HUDEP-2 (cell line): Measurements from ENCODE around the gene KCTD3.

Experiments
- DNase-seq, 76 experiments: peaks; one replicate each; lab custom pipeline; 2025; ENCODE audit not compliant: unreplicated experiment in 76 of 76; lab: John Stamatoyannopoulos, UW

Gene KCTD3

GRCh38 chr1:215555531-215555930, 11.6 kb upstream of the KCTD3 start:
- no peak for DNase-seq

DNA sequence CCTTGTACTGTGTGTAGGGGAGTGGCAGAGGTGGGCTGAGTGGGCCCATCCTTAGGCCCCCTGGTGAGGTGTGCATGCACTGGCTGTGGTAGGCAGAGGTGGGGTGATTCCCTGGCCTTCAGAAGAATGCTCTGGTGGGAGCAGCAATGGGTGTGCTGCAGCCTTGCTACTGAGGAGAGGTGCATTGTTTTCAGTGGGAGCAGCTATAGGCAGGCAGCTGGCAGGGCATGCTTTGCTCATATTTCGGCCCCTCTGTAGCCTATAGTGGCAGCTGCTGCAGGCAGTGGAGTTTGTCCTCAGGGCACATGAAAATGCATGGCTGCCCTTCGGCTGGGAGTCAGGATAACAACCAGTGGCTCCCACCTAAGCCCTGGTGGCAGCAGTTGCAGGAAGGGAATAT, 10.1 kb upstream of the KCTD3 start:
- DNase-seq: no peak

GRCh38 chr1:215557504-215557903, 9.6 kb upstream of the KCTD3 start:
- DNase-seq: no peak

DNA sequence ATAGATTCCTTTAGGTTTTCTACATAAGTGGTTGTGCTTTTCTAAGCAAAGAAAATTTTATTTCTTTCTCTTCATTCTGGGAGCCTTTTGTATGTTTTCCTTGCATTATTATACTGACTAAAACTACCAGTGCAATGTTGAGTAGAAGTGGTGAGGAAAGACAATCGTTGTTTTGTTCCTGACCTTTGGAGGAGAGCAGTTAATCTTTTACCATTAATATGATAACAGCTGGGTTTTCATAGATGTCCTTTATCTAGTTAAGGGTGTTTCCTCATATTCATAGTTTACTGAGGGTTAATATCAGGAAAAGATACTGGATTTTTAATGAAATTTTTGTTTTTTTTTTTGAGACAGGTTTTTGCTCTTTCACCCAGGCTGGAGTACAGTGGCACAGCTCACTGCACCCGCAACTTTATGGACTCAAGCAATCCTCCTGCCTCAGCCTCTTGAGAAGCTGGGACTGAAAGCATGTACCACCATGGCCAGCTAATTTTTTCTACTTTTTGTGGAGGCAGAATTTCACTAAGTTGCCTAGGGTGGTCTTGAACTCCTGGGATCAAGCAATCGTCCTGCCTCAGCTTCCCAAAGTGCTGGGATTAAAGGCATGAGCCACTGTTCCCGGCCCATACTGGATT, 9.0 kb upstream of the KCTD3 start:
- no peak for DNase-seq

GRCh38 chr1:215567491-215568298, 591 bp downstream of the KCTD3 start:
- peak in 42 of 76 experiments; percentile 2 to 66 (median 25) for DNase-seq

DNA sequence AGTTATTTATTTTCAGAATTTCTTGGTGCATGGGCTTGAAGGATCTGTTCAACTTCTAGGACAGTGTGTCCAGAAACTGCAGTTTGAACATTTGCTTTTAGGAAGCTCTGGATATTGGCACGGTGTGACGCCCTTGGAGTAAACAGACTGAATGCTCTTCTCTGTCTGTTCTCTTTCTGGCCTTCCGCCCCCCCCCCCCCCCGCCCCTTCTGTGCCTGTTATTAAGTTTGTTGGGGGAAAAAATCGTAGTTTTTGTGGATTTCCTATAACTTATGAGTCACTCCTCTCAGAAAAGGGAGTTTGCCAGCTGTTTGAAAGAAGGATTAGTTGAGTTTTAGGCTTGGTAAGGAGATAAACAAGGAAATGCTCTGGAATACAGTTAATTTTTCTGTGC, 1.2 kb downstream of the KCTD3 start:
- peak in 4 of 76 experiments; percentile 5 to 29 (median 7) for DNase-seq

- no peak for DNase-seq
Measured at GRCh38 chr1:215569986-215570824, 3.1 kb downstream of the KCTD3 start.

DNA sequence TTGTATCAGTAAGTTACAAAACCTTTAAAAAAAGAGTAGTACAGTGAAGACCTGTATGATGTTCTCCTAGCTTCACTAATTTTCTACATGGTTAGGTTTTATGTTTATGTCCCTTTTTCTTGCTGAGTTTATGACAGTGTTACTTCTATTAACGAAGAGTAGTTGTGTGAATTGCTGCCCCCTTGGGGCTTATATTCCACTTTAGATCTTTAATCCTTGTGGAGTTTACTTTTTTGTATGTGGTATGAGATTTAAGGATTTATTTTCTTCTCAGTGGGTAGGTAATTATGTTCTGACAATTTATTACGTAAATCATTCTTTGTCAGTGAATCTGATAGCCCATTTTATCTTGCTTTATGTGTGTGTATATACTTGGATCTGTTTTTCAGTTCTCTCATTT, 14.8 kb downstream of the KCTD3 start:
- no peak for DNase-seq

DNA sequence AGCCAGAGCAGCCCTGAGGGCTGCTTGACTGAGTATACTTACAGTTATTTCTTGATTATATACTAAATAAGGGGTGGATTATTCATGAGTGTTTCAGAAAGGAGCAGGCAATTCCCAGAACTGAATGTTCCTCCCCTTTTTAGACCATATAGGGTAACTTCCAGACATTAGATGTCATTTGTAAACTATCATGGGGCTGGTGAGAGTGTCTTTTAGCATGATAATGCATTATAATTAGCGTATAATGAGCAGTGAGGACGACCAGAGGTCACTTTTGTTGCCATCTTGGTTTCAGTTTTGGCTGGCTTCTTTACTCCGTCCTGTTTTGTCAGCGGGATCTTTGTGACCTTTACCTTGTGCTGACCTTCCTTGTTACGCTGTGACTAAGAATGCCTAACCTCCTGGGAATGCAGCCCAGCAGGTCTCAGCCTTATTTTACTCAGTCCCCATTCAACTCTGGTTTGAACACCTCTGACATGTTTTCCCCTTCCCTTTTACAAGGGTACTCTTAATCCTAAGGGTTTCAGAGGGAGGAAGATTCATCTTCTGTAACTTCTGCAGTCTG, 16.2 kb downstream of the KCTD3 start:
- no peak for DNase-seq

DNA sequence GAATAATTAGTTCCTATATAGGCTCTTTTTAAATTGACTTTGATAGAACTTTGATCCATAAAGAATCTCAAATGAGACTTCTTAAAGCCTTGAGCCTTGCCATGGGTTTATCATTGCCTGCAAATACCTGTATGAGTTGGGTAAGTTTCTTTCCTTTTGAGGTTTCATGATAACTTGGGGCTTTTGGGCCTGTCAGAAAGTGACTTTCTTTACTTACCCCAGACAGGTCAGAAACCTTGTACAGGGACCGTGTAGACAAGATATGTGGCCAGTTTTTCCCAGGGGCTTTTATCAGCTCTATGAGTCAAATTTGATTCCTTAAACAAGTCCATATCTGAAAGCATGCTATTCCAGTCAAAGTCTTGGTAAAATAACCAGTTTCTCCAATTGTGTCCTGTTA, 17.3 kb downstream of the KCTD3 start:
- no peak for DNase-seq

GRCh38 chr1:215589650-215590435, 22.7 kb downstream of the KCTD3 start:
- no peak for DNase-seq

DNA sequence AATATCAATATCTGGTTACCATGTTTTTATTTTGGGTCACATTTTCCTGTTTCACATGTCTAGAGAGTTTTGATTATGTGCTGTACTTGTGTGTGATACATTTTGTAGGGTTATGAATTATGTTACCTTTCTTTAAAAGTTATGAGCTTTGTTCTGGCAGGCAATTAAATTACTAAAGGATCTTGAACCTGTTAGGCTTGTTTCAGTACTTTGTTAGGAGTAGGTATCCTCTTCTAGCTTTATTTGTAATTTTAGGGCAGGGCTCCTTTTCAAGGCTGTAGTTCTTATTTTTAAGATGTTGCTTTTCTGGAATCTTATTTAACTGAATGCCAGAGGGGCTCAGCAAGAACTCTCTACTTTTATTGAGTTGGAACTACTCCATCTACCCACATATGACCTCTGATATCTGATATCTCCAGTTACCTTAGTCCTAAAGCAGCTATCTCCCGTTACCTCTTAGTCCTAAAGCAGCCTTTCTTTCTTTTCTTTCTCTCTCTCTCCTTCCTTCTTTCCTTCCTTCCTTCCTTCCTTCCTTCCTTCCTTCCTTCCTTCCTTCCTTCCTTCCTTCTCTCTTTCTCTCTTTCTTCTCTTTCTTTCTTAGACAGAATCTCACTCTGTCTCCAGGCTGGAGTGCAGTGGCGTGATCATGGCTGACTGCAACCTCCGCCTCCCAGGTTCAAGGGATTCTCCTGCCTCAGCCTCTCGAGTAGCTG, 23.8 kb downstream of the KCTD3 start:
- DNase-seq: no peak

- no peak for DNase-seq
Measured at GRCh38 chr1:215594640-215595039, 27.5 kb downstream of the KCTD3 start.

DNA sequence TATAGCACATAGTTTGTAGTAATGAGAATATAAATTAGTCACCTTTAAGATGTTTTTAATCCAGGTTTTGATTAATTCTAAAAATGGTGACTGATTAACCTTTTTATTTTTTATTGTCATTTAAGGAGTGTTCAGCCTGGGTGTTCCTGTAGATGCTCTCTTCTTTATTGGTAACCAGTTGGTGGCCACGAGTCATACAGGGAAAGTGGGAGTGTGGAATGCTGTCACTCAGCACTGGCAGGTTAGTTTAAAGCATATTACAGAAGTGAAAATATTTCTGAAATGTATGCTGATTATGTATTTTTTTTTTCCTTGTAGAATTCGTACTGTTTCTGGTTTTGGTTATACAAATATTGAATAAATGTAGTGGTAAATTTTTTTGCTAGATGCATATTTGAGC, 28.1 kb downstream of the KCTD3 start:
- DNase-seq: no peak

GRCh38 chr1:215597961-215598360, 30.9 kb downstream of the KCTD3 start:
- DNase-seq: no peak

GRCh38 chr1:215599418-215600074, 32.4 kb downstream of the KCTD3 start:
- peak in 13 of 76 experiments; percentile 1 to 34 (median 8) for DNase-seq

- no peak for DNase-seq
Measured at GRCh38 chr1:215600258-215600792, 33.2 kb downstream of the KCTD3 start.

DNA sequence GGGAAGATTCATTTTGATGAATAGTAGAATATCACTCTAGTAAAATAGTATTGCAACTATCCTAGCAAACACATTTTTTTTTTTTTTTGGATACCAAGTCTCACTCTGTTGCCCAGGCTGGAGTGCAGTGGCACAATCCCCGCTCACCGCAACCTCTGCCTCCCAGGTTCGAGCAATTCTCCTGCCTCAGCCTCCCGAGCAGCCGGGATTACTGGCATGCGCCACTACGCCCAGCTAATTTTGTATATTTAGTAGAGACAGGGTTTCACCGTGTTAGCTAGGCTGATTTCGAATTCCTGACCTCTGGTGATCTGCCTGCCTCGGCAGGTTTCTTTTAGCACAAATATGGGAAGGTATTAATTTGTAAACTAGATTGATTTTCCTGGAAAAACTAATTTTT, 33.8 kb downstream of the KCTD3 start:
- no peak for DNase-seq

DNA sequence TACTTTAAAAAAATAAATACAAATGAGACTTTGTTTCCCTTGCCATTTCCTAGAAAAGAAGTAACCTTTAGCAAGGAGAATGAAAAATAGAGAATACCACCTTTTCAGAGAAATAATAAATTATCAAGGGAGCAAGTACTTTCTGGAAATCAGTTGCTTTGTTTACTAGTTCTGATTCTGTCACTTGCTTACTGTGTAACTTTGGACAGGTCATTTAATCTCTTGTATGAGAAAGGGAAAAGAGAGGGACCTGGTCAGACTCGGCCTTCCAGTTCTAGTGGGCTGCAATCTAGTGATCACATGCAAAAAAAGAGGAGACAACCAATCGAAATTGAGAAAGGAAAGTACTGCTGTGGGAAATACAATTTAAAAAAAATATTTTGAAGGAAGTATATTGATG, 34.2 kb downstream of the KCTD3 start:
- no peak for DNase-seq
